ENCODE measurements around the gene SPIRE1. TPM values are rescaled to one million over a fixed set of nuclear protein-coding genes. Genes with fewer than 3 reads are reported as not detected.

The SPIRE1 gene
- total and polyA plus RNA-seq, 2 of the 4 experiments (the other 2 are of a cell fraction): 11.6 to 31.4 TPM

- WGBS, 2 experiments (ENCODE audit: extremely low coverage in 2 of 2, insufficient read length in 1 of 2): 100% methylated on average over 1 of the region's 5 CpGs; no CpG with 5 or more reads in 1 of the 2 experiments
- no peak overlapping the region for H3K4me3 ChIP-seq (ENCODE audit: insufficient read depth, low read depth, low read length)
- no peak overlapping the region for H3K56ac ChIP-seq (ENCODE audit: extremely low read depth, insufficient read depth, low read length)
- no peak overlapping the region for H2BK15ac ChIP-seq (ENCODE audit: low read depth, low read length)
- H2BK120ac ChIP-seq (ENCODE audit: low read depth, low read length): no peak overlapping the region
- no peak overlapping the region for H2BK5ac ChIP-seq (ENCODE audit: low read depth, low read length, poor library complexity, severe bottlenecking)
- no peak overlapping the region for H2AK9ac ChIP-seq (replicated peaks; ENCODE audit: low read depth, low read length, poor library complexity)
- intact Hi-C loops (cut with micrococcal nuclease): no loop called here
- ChIA-PET CTCF (no interaction called here), POLR2A (ENCODE audit: unreplicated experiment) (no interaction called here)
- H3K23ac ChIP-seq (ENCODE audit: low read depth, low read length): no peak overlapping the region
- H2BK20ac ChIP-seq (ENCODE audit: low read depth, low read length): no peak overlapping the region
- DNase-seq: no peak
- peaks cover 3 to 9% of the 10 kb centered on the region in 2 experiments; a peak in 3 of 4 replicates for H3K79me1 ChIP-seq (ENCODE audit: low read depth in 1 of 2, low read length in 2 of 2)
- no peak overlapping the region for H3K9ac ChIP-seq (ENCODE audit: low read depth, low read length)
- H3K27ac ChIP-seq (ENCODE audit: insufficient read depth, low read length): no peak overlapping the region
- H3K14ac ChIP-seq (replicated peaks; ENCODE audit: low read depth, low read length): no peak overlapping the region
- peaks cover 3% of the 10 kb centered on the region; the same call in 1 of the 2 replicates for H3K9me1 ChIP-seq (ENCODE audit: insufficient read depth, low read length)
- dilution Hi-C loops (cut with HindIII; ENCODE audit: low sequenced_read_pairs, unreplicated experiment): no loop called here
- TF ChIP-seq MAZ (IDR thresholded peaks at IDR 0.05; ENCODE audit: borderline replicate concordance, low read depth, low read length) (no peak), ELK1 (IDR thresholded peaks at IDR 0.05; ENCODE audit: borderline replicate concordance, low read depth, low read length) (no peak), BHLHE40 (IDR thresholded peaks at IDR 0.05; ENCODE audit: low read depth, low read length) (no peak), RAD21 (IDR thresholded peaks at IDR 0.05; ENCODE audit: low read length) (no peak), RFX5 (IDR thresholded peaks at IDR 0.05; ENCODE audit: low read depth, low read length) (no peak), POLR2A (IDR thresholded peaks at IDR 0.05; ENCODE audit: low read depth, low read length) (no peak)
- H3K4me2 ChIP-seq (ENCODE audit: low read depth, low read length): no peak overlapping the region
- in situ Hi-C loops (cut with MboI; ENCODE audit: low sequenced_read_pairs): no loop called here
- no peak overlapping the region for H4K91ac ChIP-seq (ENCODE audit: insufficient read depth, low read depth, low read length)
- no peak overlapping the region for H3K18ac ChIP-seq (ENCODE audit: low read depth, low read length)
- 0 out of 2 replicates have a peak, but pooled peaks cover 2% of the 10 kb centered on the region for H3K4me1 ChIP-seq (ENCODE audit: control insufficient read depth, insufficient read depth, low read length)
- peaks cover 17% of the 10 kb centered on the region for H3K36me3 ChIP-seq (ENCODE audit: control insufficient read depth, insufficient read depth, low read length)
- H4K5ac ChIP-seq (ENCODE audit: low read depth, low read length): no peak overlapping the region
- no peaks in the 10 kb centered on the region for H3K27me3 ChIP-seq (ENCODE audit: control insufficient read depth, insufficient read depth, low read length)
- BruUV-seq (replicated peaks): no TSS peak
- no peaks in the 10 kb centered on the region for H4K20me1 ChIP-seq (ENCODE audit: insufficient read depth, low read length)
- peaks cover 6% of the 10 kb centered on the region for H3K9me3 ChIP-seq (ENCODE audit: control insufficient read depth, insufficient read depth, low read length)
- H3K4ac ChIP-seq (ENCODE audit: low read depth, low read length): no peak overlapping the region
- no peak overlapping the region for H2AK5ac ChIP-seq (ENCODE audit: low read depth, low read length)
- no peak overlapping the region for H2AFZ ChIP-seq (replicated peaks; ENCODE audit: low read length, poor library complexity)
- H4K8ac ChIP-seq (ENCODE audit: low read depth in 2 of 2, low read length in 2 of 2): no peak overlapping the region
- no peak for ATAC-seq (ENCODE audit: low read depth)
These were observed 234.1 kb downstream of the SPIRE1 start for GRCh38 chr18:12423820-12424219.

Data from IMR-90 (cell line).